Measurements from ENCODE around the gene OR13A1.
"Not testable (repeated sequence)": the region's sequence is repeated elsewhere in the genome, so short reads cannot be mapped to it uniquely, and the experiment has no call there.

The OR13A1 gene, protein sequence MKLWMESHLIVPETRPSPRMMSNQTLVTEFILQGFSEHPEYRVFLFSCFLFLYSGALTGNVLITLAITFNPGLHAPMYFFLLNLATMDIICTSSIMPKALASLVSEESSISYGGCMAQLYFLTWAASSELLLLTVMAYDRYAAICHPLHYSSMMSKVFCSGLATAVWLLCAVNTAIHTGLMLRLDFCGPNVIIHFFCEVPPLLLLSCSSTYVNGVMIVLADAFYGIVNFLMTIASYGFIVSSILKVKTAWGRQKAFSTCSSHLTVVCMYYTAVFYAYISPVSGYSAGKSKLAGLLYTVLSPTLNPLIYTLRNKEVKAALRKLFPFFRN

DNA sequence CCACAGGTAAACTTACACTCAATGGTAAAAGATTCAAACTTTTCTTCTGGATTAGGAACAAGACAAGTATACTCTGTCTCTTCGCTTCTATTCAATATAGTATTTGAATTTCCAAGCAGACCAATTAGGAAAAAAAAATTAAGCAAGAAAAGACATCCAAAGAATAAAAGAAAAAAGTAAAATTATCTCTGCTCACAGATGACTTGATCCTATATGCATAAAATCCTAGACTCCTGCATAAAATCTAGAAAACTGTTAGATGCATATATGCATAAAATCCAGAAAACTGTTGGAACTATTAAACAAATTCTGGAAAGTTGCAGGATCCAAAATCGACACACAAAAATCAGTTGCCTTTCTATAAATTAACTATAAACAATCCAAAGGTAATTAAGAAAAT lies at the start of gene OR13A1:
Gene OR13A1 (minus strand): TSS at position 101 of the 400 bp plus-strand sequence. CDS start 11,186 bp downstream, outside the sequence.
- no peak for DNase-seq

DNA sequence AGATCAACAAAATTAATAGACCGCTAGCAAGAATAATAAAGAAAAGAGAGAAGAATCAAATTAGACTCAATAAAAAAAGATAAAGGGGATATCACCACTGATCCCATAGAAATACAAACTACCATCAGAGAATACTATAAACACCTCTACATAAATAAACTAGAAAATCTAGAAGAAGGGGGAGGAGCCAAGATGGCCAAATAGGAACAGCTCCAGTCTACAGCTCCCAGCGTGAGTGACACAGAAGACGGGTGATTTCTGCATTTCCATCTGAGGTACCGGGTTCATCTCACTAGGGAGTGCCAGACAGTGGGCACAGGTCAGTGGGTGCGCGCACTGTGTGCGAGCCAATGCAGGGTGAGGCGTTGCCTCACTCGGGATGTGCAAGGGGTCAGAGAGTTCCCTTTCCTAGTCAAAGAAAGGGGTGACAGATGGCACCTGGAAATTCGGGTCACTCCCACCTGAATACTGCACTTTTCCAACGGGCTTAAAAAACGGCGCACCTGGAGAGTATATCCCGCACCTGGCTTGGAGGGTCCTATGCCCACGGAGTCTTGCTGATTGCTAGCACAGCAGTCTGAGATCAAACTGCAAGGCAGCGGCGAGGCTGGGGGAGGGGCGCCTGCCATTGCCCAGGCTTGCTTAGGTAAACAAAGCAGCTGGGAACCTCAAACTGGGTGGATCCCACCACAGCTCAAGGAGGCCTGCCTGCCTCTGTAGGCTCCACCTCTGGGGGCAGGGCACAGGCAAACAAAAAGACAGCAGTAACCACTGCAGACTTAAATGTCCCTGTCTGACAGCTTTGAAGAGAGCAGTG lies 46.8 kb upstream of the OR13A1 start:
- not testable (repeated sequence) for DNase-seq

DNA sequence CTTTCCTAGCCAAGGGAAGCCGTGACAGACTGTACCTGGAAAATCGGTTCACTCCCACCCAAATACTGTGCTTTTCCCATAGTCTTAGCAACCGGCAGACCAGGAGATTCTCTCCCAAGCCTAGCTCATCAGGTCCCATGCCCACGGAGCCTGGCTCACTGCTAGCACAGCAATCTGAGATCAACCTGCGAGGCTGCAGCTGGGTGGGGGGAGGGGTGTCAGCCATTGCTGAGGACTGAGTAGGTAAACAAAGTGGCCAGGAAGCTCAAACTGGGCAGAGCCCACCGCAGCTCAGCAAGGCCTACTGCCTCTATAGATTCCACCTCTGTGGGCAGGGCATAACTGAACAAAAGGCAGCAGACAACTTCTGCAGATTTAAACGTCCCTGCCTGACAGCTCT lies 43.6 kb upstream of the OR13A1 start:
- not testable (repeated sequence) for DNase-seq

DNA sequence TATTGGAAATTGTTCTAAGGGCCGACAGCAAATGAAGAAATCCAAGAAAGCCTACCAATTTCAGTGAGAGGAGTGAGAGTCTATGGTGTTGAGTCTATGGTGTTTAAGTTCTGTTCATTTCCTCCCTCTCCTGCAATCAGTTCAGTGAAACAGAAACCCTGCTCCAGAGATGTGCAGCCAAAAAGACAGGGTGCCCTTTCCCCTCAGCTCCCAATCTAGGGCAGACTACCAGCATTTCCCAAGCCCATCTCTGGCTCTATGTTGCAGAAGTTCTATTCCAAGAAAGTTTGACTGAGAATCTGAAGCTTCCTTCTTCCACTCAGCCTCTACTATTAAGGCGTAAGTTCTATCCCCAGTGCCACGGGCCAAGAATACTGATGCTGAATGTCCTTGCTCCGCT lies 40.1 kb upstream of the OR13A1 start:
- DNase-seq = no peak

DNA sequence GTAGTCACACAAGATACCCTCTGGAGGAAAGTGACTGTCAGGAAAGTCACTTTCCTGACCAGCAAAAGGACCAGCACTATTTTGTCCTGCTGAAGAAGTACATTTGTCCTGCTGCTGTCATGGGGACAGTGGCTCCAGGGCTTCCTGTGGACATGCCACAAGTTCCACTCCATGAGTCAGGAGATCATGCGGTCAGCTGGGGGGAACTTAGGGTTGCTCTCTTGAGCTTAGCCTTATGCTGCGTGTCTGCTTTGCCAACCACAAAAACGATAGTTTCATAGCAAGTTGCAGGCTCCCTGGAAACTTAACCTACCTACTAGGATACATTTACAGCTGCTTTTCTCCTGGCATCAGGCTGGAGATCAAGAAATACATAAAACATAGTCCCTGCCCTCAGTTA lies 38.9 kb upstream of the OR13A1 start:
- no peak for DNase-seq

DNA sequence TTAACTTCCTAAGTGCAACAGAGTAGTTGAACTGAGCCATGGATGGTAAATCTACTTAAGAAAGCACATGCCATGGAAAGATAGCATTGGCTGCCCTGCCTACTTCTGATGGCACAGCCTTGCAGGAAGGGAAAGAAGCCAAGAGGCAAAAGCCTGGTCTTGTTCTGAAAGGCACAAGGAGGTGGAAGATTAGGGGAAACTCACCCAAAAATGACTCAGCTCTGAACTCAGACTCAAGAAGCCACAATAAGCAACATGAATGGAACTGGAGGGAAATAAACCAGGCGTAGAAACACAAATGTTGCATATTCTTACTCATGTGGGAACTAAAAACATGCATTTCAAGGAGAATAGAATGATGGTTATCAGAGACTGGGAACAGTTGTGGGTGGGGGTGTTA lies 37.8 kb upstream of the OR13A1 start:
- DNase-seq = no peak

DNA sequence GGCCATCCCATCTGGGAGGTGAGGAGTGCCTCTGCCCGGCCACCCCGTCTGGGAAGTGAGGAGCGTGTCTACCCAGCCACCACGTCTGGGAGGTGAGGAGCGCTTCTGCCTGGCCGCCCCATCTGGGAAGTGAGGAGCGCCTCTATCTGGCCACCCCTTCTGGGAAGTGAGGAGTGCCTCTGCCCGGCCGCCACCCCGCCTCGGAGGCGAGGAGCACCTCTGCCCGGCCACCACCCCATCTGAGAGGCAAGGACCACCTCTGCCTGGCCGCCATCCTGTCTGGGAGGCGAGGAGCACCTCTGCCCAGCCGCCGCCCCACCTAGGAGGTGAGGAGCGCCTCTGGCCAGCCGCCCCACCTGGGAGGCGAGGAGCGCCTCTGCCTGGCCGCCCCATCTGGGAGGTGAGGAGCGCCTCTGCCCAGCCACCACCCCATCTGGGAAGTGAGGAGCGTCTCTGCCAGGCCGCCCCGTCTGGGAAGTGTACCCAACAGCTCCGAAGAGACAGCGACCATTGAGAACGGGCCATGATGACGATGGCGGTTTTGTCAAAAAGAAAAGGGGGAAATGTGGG lies 32.9 kb upstream of the OR13A1 start:
- DNase-seq = not testable (repeated sequence)

DNA sequence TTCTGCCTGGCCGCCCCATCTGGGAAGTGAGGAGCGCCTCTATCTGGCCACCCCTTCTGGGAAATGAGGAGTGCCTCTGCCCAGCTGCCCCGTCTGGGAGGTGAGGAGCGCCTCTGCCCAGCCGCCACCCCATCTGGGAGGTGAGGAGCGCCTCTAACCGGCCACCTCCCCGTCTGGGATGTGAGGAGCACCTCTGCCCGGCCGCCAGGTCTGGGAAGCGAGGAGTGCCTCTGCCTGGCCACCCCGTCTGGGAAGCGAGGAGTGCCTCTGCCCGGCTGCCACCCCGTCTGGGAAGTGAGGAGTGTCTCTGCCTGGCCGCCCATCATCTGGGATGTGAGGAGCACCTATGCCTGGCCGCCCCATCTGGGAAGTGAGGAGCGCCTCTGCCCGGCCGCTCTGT lies 32.1 kb upstream of the OR13A1 start:
- not testable (repeated sequence) for DNase-seq

DNA sequence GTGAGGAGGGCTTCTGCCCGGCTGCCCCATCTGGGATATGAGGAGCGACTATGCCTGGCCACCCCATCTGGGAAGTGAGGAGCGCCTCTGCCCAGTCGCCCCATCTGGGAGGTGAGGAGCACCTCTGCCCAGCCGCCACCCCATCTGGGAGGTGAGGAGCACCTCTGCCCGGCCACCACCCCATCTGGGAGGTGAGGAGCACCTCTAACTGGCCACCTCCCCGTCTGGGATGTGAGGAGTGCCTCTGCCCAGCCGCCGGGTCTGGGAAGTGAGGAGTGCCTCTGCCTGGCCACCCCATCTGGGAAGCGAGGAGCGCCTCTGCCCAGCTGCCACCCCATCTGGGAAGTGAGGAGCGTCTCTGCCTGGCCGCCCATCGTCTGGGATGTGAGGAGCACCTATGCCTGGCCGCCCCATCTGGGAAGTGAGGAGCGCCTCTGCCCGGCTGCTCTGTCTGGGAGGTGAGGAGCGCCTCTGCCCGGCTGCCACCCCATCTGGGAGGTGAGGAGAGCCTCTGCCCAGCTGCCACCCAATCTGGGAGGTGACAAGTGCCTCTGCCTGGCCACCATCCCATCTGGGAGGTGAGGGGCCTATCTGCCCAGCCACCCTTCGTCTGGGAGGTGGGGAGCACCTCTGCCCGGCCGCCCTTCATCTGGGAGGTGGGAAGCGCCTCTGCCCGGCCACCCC lies 31.4 kb upstream of the OR13A1 start:
- not testable (repeated sequence) for DNase-seq

DNA sequence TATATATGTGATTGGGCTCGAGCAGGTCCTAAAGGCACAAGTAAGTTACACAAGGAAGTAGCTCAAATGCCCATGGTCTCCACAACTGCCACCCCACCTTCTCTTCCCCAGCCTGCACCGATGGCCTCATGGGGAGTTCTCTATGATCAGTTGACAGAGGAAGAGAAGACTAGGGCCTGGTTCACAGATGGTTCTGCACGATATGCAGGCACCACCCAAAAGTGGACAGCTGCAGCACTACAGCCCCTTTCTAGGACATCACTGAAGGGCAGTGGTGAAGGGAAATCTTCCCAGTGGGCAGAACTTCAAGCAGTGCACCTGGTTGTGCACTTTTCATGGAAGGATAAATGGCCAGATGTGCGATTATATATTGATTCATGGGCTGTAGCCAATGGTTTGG lies 25.0 kb upstream of the OR13A1 start:
- DNase-seq = not testable (repeated sequence)

DNA sequence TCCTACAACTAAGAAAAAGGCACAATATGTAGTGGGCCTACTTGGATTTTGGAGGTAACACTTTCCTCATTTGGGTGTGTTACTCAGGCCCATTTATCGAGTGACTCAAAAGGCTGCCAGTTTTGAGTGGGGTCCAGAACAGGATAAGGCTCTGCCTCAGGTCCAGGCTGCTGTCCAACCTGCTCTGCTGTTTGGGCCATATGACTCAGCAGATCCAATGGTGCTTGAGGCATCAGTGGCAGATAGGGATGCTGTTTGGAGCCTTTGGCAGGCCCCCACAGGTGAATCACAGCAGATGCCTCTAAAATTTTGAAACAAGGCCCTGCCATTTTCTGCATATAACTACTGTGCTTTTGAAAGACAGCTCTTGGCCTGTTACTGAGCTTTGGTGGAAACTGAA lies 24.5 kb upstream of the OR13A1 start:
- no peak for DNase-seq

DNA sequence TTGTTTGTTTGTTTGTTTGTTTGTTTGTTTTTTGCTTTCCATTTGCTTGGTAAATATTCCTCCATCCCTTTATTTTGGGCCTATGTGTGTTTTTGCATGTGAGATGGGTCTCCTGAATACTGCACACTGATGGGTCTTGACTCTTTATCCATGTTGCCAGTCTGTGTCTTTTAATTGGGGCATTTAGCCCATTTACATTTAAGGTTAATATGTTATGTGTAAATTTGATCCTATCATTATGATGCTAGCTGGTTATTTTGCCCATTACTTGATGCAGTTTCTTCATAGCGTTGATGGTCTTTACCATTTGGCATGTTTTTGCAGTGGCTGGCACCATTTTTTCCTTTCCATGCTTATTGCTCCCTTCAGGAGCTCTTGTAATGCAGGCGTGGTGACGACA lies 16.4 kb upstream of the OR13A1 start:
- DNase-seq = not testable (repeated sequence)

DNA sequence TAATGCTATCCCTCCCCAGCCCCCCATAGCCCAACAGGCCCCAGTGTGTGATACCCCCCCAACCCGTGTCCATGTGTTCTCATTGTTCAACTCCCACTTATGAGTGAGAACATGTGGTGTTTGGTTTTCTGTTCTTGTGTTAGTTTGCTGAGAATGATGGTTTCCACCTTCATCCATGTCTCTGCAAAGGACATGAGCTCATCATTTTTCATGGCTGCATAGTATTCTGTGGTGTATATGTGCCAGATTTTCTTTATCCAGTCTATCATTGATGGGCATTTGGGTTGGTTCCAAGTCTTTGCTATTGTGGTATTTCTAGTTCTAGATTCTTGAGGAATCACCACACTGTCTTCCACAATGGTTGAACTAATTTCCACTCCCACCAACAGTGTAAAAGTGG lies 11.5 kb upstream of the OR13A1 start:
- not testable (repeated sequence) for DNase-seq

DNA sequence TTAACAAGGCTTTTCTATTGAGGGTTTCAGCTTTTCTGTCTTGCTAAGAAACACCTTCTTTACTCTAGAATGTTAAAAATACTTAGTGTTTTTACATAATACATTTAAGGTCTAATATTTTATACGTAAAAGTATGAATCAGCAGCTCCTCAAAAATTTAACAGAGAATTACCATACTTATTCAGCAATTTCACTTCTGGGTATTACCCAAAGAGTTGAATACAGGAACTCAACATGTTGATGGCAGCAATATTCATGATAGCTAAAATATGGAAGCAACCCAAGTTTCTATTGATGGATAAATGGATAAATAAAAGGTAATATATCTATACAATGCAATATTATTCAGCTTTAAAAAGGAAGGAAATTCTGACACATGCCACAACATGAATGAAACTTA lies 9.7 kb upstream of the OR13A1 start:
- no peak for DNase-seq

DNA sequence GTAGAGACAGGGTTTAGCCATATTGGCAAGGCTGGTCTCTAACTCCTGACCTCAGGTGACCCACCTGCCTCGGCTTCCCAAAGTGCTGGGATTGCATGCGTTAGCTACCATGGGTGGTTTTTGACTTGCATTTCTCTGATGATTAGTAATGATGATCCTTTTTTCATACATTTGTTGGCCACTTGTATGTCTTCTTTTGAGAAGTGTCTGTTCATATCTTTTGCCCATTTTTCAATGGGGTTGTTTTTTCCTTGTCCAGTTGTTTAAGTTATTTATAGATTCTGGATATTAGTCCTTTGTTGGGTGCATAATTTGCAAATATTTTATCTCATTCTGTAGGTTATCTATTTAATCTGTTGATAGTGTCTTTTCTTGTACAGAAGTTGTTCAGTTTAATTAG lies 4.3 kb upstream of the OR13A1 start:
- no peak for DNase-seq

DNA sequence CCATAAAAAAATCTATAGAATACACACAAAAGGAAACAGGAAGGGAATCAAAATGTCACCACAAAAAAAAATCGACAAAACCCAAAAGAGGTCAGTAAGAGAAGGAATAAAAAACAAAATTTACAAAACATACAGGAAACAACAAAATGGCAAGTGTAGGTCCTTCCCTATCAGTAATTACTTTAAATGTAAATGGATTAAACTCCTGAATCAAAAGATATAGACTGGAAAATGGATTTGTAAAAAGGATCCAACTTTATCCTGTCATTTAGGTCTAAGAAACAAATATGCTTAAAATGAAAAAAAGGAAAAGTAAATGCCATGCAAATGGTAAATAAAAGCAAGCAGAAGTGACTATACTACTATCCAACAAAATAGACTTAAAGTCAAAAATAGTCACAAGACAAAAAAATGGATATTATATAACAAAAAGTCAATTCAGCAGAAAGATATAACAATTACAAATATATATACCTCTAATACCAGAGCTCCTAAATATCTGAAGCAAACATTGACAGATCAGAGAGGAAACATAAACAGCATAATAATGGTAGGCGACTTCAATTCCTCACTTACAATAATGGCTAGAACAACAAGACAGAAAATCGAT lies 2.0 kb downstream of the OR13A1 start:
- DNase-seq = no peak

DNA sequence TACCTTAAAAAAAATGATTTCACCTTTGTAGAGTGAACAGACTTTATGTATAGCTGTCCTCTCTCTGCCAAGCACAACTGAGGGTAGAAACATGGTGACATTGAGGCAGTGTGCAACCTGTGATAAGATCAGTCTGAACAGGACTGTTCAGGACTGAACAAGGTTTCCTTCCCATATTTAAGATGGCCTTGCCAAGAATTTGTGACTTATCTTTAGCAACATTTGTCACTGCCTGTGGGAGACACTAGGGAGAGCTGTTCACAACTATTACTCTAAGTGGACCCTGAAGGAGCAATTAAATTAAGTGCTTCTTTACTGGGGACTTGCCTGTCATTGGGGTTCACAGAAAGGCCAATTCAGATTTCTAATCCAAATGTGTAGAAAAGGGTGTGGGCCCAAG lies 6.7 kb downstream of the OR13A1 start:
- DNase-seq = no peak

DNA sequence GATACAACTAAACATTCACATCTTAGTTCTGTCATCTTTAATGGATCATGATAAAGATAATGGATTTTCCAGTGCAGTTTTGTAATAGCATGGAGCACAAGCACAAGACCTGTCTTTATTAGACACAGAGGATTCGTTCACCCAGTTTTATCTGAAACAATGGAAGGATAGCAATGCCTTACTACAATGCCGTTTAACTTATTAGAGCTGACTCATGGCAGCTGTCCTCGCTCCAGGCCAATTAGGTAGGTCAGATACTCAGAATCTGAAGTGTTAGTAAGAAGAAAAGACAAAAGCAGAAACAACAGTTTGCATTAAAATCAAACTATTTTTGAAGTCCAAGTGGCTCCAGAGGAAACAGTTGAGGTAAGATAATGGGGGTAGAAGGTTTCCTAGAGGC lies 12.8 kb downstream of the OR13A1 start:
- no peak for DNase-seq

DNA sequence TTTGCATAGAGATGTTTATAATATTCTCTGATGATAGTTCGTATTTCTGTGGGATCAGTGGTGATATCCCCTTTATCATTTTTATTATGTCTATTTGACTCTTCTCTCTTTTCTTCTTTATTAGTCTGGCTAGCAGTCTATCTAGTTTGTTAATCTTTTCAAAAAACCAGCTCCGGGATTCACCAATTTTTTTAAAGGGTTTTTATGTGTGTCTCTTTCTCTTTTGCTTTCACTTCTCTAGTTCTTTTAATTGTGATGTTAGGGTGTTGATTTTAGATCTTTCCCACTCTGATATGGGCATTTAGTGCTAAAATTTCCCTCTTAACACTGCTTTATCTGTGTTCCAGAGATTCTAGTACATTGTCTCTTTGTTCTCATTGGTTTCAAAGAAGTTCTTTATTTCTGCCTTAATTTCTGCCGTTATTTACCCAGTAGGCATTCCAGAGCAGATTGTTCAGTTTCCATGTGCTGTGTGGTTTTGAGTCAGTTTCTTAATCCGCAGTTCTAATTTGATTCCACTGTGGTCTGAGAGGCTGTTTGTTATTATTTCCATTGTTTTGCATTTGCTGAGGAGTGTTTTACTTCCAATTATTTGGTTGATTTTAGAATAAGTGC lies 17.0 kb downstream of the OR13A1 start:
- DNase-seq = not testable (repeated sequence)

DNA sequence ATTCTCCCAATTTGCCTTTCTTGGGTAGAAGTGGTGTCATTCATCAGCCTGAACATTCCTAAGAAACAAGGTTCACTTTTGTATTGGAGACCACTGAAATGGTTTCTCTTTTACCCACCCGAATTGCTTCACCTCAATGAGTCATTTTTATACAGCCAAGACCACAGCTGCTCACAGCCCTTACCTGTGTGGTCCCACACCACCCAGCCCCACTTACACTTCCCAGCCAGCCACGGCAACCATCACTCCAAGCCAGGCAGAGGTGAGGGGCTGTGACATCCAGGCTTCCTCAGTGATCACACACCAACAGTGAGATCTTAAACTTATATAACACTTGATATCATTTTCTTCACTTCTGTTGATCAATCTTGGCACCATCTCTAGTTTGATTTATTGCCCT lies 20.7 kb downstream of the OR13A1 start:
- no peak for DNase-seq

DNA sequence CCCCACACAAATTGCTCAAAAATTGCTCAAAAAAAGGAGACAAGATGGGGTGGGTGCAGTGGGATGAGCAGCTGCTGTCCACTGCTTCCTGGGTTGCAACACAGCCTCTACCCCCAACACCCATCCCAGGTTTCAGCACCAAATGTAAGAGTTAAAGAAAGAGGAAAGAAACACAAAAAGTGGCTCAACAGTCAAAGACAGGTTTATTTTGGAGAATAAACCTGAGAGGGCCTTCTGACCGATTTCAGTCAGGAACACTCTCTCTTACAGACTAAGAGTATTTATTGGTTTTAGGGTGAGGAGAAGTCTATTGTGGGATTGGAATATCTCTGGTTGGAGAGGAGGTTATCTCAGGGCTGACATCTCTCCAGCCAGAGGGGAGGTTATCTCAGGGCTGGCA lies 28.4 kb downstream of the OR13A1 start:
- no peak for DNase-seq

DNA sequence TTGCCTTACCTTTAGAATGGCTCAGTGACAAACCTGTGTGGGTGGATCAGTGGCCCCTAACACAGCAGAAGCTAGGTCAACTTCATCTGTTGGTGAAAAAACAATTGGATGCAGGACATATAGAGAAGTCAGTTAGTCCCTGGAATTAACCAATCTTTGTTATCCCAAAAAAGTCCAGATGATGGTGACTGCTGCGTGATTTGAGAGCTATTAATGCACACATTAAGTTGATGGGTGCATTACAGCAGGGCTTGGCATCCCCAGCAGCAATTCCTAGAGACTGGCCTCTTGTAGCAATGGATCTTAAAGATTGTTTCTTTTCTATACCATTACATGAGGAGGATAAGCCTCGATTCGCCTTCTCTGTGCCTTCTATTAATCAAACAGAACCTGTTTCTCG lies 33.3 kb downstream of the OR13A1 start:
- DNase-seq = no peak
